OCI-LY7 (cell line): ENCODE results near the gene ATP9A. TPM values are rescaled to one million over a fixed set of nuclear protein-coding genes. Genes with fewer than 3 reads are reported as not detected.
A peak's percentile ranks its signal among the peaks of the same experiment; 100 is the strongest.

Experiments used
- BruUV-seq: library from RNA; stranded (reverse); fragments of 400-500 nt; replicated peaks from 2 replicates; lab custom pipeline; 2021; lab: Mats Ljungman, UMichigan
- CTCF ChIA-PET: fragments of 300-600 bp; sonication (Branson Sonifier 250); formaldehyde crosslinking; loops from one replicate; lab custom pipeline; 2022; ENCODE audit warnings: antibody characterized with exemption; ENCODE audit not compliant: unreplicated experiment; lab: Charles Lee
- POLR2A ChIA-PET: fragments of 300-600 bp; sonication (Branson Sonifier 250); formaldehyde crosslinking; loops from one replicate; lab custom pipeline; 2022; ENCODE audit warnings: antibody characterized with exemption; lab: Charles Lee
- DNase-seq: peaks from one replicate; pipeline ENCODE4 v3.0.0-alpha.2; 2015; ENCODE audit warnings: low spot score
- H2AFZ ChIP-seq: fragments of 200-600 bp; sonication (generic), shearing (Covaris generic); 2 replicates; pipeline ENCODE4 v1.6.1; 2014; ENCODE audit warnings: mild to moderate bottlenecking, antibody characterized with exemption, low read length, moderate library complexity
- H3K27ac ChIP-seq: fragments of 200-600 bp; sonication (generic); 2 replicates; pipeline ENCODE4 v1.5.1; 2014; ENCODE audit warnings: mixed run types, low read depth, mild to moderate bottlenecking, moderate library complexity, low read length, inconsistent platforms; ENCODE audit not compliant: poor library complexity, severe bottlenecking
- H3K36me3 ChIP-seq: fragments of 200-600 bp; sonication (generic); 2 replicates; pipeline ENCODE4 v1.6.1; 2014; ENCODE audit warnings: mild to moderate bottlenecking, antibody characterized with exemption, low read length, moderate library complexity, mixed read lengths; ENCODE audit not compliant: insufficient read depth
- H3K4me1 ChIP-seq: fragments of 200-600 bp; sonication (generic); 2 replicates; pipeline ENCODE4 v1.5.1; 2014; ENCODE audit warnings: mild to moderate bottlenecking, low read length; ENCODE audit not compliant: insufficient read depth, poor library complexity, severe bottlenecking
- H3K4me2 ChIP-seq: fragments of 200-600 bp; sonication (generic); 2 replicates; pipeline ENCODE4 v1.6.1; 2014; ENCODE audit warnings: mild to moderate bottlenecking, low read length
- H3K4me3 ChIP-seq: fragments of 200-600 bp; sonication (generic); 2 replicates; pipeline ENCODE4 v1.5.1; 2014; ENCODE audit warnings: mild to moderate bottlenecking, low read depth, low read length; ENCODE audit not compliant: poor library complexity, severe bottlenecking
- H3K79me2 ChIP-seq: fragments of 200-600 bp; sonication (generic); 2 replicates; pipeline ENCODE4 v1.6.1; 2016; ENCODE audit warnings: low read depth, mild to moderate bottlenecking, low read length, moderate library complexity, mixed read lengths; ENCODE audit not compliant: insufficient read depth
- H3K9me2 ChIP-seq: fragments of 200-600 bp; sonication (generic); 2 replicates; pipeline ENCODE4 v1.6.1; 2016; ENCODE audit warnings: mild to moderate bottlenecking, low read length, mixed read lengths; ENCODE audit not compliant: insufficient read depth
- H3K9me3 ChIP-seq: fragments of 200-600 bp; sonication (generic); 2 replicates; pipeline ENCODE4 v1.6.1; 2014; ENCODE audit warnings: mild to moderate bottlenecking, mixed run types, low read length, mixed read lengths
- H4K20me1 ChIP-seq: fragments of 200-600 bp; sonication (generic); 2 replicates; pipeline ENCODE4 v1.6.1; 2014; ENCODE audit warnings: mild to moderate bottlenecking, antibody characterized with exemption, low read length, moderate library complexity, mixed read lengths; ENCODE audit not compliant: insufficient read depth
- CTCF ChIP-seq: fragments of 200-600 bp; sonication (generic); conservative IDR thresholded peaks from 2 replicates; pipeline ENCODE4 v1.5.1; 2014; ENCODE audit warnings: mild to moderate bottlenecking, antibody characterized with exemption, low read length, moderate library complexity, mixed read lengths
- EZH2phosphoT487 ChIP-seq: fragments of 200-600 bp; sonication (generic); IDR thresholded peaks from 2 replicates; pipeline ENCODE4 v1.6.1; 2018; ENCODE audit warnings: low read depth, borderline replicate concordance, mild to moderate bottlenecking, mixed run types, antibody characterized with exemption, low read length, moderate library complexity, mixed read lengths
- intact Hi-C: fragments of 100-400 bp; cut with micrococcal nuclease; formaldehyde crosslinking; loops from one replicate; pipeline ENCODE4 v1.10.0; 2022; ENCODE audit not compliant: unreplicated experiment
- total RNA-seq, 2 experiments: library from RNA; depleted of rRNA in 1 of 2; stranded (reverse); fragments of >200 nt in 1 of 2; shearing (Covaris generic) in 1 of 2; gene quantifications; 2 replicates each; pipeline ENCODE4 v1.2.3, GENCODE V29; 2014 to 2022

The ATP9A gene
- total RNA-seq, 2 experiments from 2014 or later = 0.67 to 0.85 TPM

- no peaks in the 10 kb centered on the region for H3K36me3 ChIP-seq
- no peaks in the 10 kb centered on the region for H3K9me3 ChIP-seq
- CTCF ChIA-PET = no interaction called here
- POLR2A ChIA-PET = no interaction called here
- no peak overlapping the region for H3K27ac ChIP-seq
- H3K9me2 ChIP-seq = no peaks in the 10 kb centered on the region
- H3K4me2 ChIP-seq = no peak overlapping the region
- no peak overlapping the region for H3K4me3 ChIP-seq
- intact Hi-C loops = no loop called here
- TF ChIP-seq CTCF = no peak
- TF ChIP-seq EZH2phosphoT487 = no peak
- H3K4me1 ChIP-seq = peaks cover 53% of the 10 kb centered on the region
- no peak for DNase-seq
- H3K79me2 ChIP-seq = no peaks in the 10 kb centered on the region
- no TSS peak for BruUV-seq
- no peaks in the 10 kb centered on the region for H4K20me1 ChIP-seq
- no peak overlapping the region for H2AFZ ChIP-seq
Measured at GRCh38 chr20:51654060-51654459, 114.1 kb downstream of the ATP9A start.

GRCh38 chr20:51653226-51653625, 115.0 kb downstream of the ATP9A start:
- Histone ChIP-seq H3K9me2 (no peaks in the 10 kb centered on the region), H3K4me1 (peaks cover 47% of the 10 kb centered on the region), H3K4me3 (no peak overlapping the region), H3K4me2 (no peak overlapping the region), H3K79me2 (no peaks in the 10 kb centered on the region), H3K36me3 (no peaks in the 10 kb centered on the region), H2AFZ (no peak overlapping the region), H4K20me1 (no peaks in the 10 kb centered on the region), H3K9me3 (no peaks in the 10 kb centered on the region), H3K27ac (no peak overlapping the region)
- TF ChIP-seq EZH2phosphoT487 (no peak), CTCF (no peak)
- BruUV-seq = no TSS peak
- DNase-seq = no peak
- ChIA-PET CTCF (no interaction called here), POLR2A (no interaction called here)
- intact Hi-C loops = no loop called here

GRCh38 chr20:51651921-51652549, 116.2 kb downstream of the ATP9A start:
- no peaks in the 10 kb centered on the region for H3K36me3 ChIP-seq
- CTCF ChIA-PET = no interaction called here
- TF ChIP-seq EZH2phosphoT487 = no peak
- no peak for TF ChIP-seq CTCF
- peak overlapping the region; percentile 17 for H3K27ac ChIP-seq
- H3K4me1 ChIP-seq = peaks cover 38% of the 10 kb centered on the region
- no peak overlapping the region for H3K4me3 ChIP-seq
- POLR2A ChIA-PET = no interaction called here
- no peak overlapping the region for H3K4me2 ChIP-seq
- H3K9me3 ChIP-seq = no peaks in the 10 kb centered on the region
- H3K9me2 ChIP-seq = no peaks in the 10 kb centered on the region
- BruUV-seq = no TSS peak
- no peaks in the 10 kb centered on the region for H4K20me1 ChIP-seq
- intact Hi-C loops = no loop called here
- no peak for DNase-seq
- no peak overlapping the region for H2AFZ ChIP-seq
- H3K79me2 ChIP-seq = no peaks in the 10 kb centered on the region
